ENCODE results near the gene OSBPL9. TPM values are rescaled to one million over a fixed set of nuclear protein-coding genes. Genes with fewer than 3 reads are reported as not detected.

The OSBPL9 gene
- total RNA-seq, 1 donor from 2014 or later, result 149 TPM

GRCh38 chr1:51575406-51576084 is 41.3 kb upstream of the OSBPL9 start:
- TF ChIP-seq EZH2phosphoT487 (IDR thresholded peaks at IDR 0.05) (no peak), EZH2 (IDR thresholded peaks at IDR 0.05) (no peak), CTCF (IDR thresholded peaks at IDR 0.05) (no peak)
- H3F3A ChIP-seq (ENCODE audit: low read depth), result no peaks in the 10 kb centered on the region
- DNase-seq (ENCODE audit: low spot score), result no peak
- no peak overlapping the region for H2AFZ ChIP-seq (replicated peaks)
- H3K36me3 ChIP-seq, result no peaks in the 10 kb centered on the region
- peaks cover 12% of the 10 kb centered on the region for H3K4me1 Mint-ChIP-seq
- H3K27me3 ChIP-seq, result no peaks in the 10 kb centered on the region
- H3K4me2 ChIP-seq, result no peak overlapping the region
- H3K9me3 ChIP-seq (ENCODE audit: low read depth), result no peaks in the 10 kb centered on the region
- no peak overlapping the region for H3K9ac ChIP-seq
- peaks cover 6% of the 10 kb centered on the region for H3K27me3 Mint-ChIP-seq (ENCODE audit: insufficient read depth, low read depth)
- no peaks in the 10 kb centered on the region for H3K36me3 Mint-ChIP-seq
- H3K9me3 Mint-ChIP-seq, result no peaks in the 10 kb centered on the region
- no peaks in the 10 kb centered on the region for H3K79me2 ChIP-seq (ENCODE audit: low read depth)
- H3K27ac Mint-ChIP-seq, result no peak overlapping the region
- H3K4me3 Mint-ChIP-seq, result no peak overlapping the region
- no peak overlapping the region for H3K27ac ChIP-seq
- H3K4me1 ChIP-seq, result peaks cover 6% of the 10 kb centered on the region
- no peaks in the 10 kb centered on the region for H4K20me1 ChIP-seq (ENCODE audit: low read depth)
- H3K4me3 ChIP-seq, result no peak overlapping the region

DNA sequence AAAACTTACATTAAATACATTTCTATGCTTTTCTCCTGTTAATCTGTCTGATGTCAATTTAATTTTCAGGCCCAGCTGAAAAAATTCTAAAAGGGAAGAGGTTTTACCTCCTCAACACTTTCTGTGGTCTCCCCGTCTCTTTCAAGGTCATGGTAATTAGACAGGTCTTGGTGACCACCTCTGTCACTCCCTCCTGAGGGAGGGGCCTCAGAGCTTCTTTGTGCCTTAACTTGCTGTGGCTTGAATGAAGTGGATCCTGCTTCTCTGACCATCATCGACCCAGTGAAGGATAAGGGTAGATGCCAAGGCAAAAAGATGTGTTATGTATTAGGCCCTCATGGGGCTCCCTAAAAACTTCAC is 40.8 kb upstream of the OSBPL9 start:
- TF ChIP-seq EZH2 (IDR thresholded peaks at IDR 0.05) (no peak), EZH2phosphoT487 (IDR thresholded peaks at IDR 0.05) (no peak), CTCF (IDR thresholded peaks at IDR 0.05) (no peak)
- no peaks in the 10 kb centered on the region for H3K36me3 Mint-ChIP-seq
- H3K27ac Mint-ChIP-seq, result no peak overlapping the region
- H3K9me3 Mint-ChIP-seq, result no peaks in the 10 kb centered on the region
- Histone ChIP-seq H3K4me2 (no peak overlapping the region), H3K27me3 (no peaks in the 10 kb centered on the region), H4K20me1 (ENCODE audit: low read depth) (no peaks in the 10 kb centered on the region), H3K4me1 (peaks cover 6% of the 10 kb centered on the region), H3K4me3 (no peak overlapping the region), H3K9ac (no peak overlapping the region), H3F3A (ENCODE audit: low read depth) (no peaks in the 10 kb centered on the region), H3K27ac (no peak overlapping the region), H2AFZ (replicated peaks) (no peak overlapping the region), H3K79me2 (ENCODE audit: low read depth) (no peaks in the 10 kb centered on the region), H3K36me3 (no peaks in the 10 kb centered on the region), H3K9me3 (ENCODE audit: low read depth) (no peaks in the 10 kb centered on the region)
- DNase-seq (ENCODE audit: low spot score), result no peak
- H3K27me3 Mint-ChIP-seq (ENCODE audit: insufficient read depth, low read depth), result peaks cover 6% of the 10 kb centered on the region
- H3K4me1 Mint-ChIP-seq, result peaks cover 12% of the 10 kb centered on the region
- H3K4me3 Mint-ChIP-seq, result no peak overlapping the region

DNA sequence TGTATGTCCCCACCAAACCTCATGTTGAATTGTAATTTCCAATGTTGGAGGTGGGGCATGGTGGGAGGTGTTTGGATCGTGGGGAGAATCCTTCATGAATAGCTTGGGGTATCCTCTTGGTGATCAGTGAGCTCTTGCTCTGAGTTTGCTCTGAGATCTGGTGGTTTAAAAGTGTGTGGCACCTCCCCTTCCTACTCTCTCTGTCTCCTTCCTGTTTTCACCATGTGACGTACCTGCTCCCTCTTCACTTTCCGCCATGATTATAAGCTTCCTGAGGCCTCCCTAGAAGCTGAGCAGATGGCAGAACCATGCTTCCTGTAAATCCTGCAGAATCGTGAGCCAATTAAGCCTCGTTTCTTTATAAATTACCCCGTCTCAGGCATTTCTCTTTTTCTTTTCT is 40.0 kb upstream of the OSBPL9 start:
- no peaks in the 10 kb centered on the region for H3K27me3 ChIP-seq
- H3K4me3 ChIP-seq, result no peak overlapping the region
- Mint-ChIP-seq H3K27ac (no peak overlapping the region), H3K27me3 (ENCODE audit: insufficient read depth, low read depth) (peaks cover 6% of the 10 kb centered on the region), H3K4me3 (no peak overlapping the region), H3K36me3 (no peaks in the 10 kb centered on the region), H3K4me1 (peaks cover 6% of the 10 kb centered on the region), H3K9me3 (no peaks in the 10 kb centered on the region)
- H2AFZ ChIP-seq (replicated peaks), result no peak overlapping the region
- H3K27ac ChIP-seq, result no peak overlapping the region
- H3K36me3 ChIP-seq, result no peaks in the 10 kb centered on the region
- no peaks in the 10 kb centered on the region for H3F3A ChIP-seq (ENCODE audit: low read depth)
- H4K20me1 ChIP-seq (ENCODE audit: low read depth), result no peaks in the 10 kb centered on the region
- DNase-seq (ENCODE audit: low spot score), result no peak
- H3K79me2 ChIP-seq (ENCODE audit: low read depth), result no peaks in the 10 kb centered on the region
- H3K4me2 ChIP-seq, result no peak overlapping the region
- peaks cover 3% of the 10 kb centered on the region for H3K4me1 ChIP-seq
- no peak for TF ChIP-seq CTCF (IDR thresholded peaks at IDR 0.05)
- TF ChIP-seq EZH2 (IDR thresholded peaks at IDR 0.05), result no peak
- TF ChIP-seq EZH2phosphoT487 (IDR thresholded peaks at IDR 0.05), result no peak
- no peak overlapping the region for H3K9ac ChIP-seq
- no peaks in the 10 kb centered on the region for H3K9me3 ChIP-seq (ENCODE audit: low read depth)
